HepG2 (cell line): ENCODE data around the gene GABRB1. TPM values are rescaled to one million over a fixed set of nuclear protein-coding genes. Genes with fewer than 3 reads are reported as not detected.

Experiments
- HNF4A ChIP-seq: sonication (generic); formaldehyde crosslinking; IDR thresholded peaks from 2 replicates; pipeline ENCODE4 v1.4.0; 2020; ENCODE audit warnings: missing genetic modification reagents
- KLF15 ChIP-seq: sonication (generic); formaldehyde crosslinking; IDR thresholded peaks from 2 replicates; pipeline ENCODE4 v1.8.1; 2023; ENCODE audit warnings: borderline replicate concordance, mild to moderate bottlenecking, inconsistent platforms, missing genetic modification reagents, mixed read lengths
- ZNF773 ChIP-seq: sonication (generic); formaldehyde crosslinking; IDR thresholded peaks from 2 replicates; pipeline ENCODE4 v1.4.0; 2020; ENCODE audit warnings: missing genetic modification reagents, borderline replicate concordance
- ZSCAN21 ChIP-seq: sonication (generic); formaldehyde crosslinking; IDR thresholded peaks from 2 replicates; pipeline ENCODE4 v1.8.0; 2022; ENCODE audit warnings: mild to moderate bottlenecking, missing genetic modification reagents, moderate library complexity, borderline replicate concordance
- polyA plus RNA-seq, 8 experiments: library from polyadenylated mRNA; depleted of rRNA in 3 of 8; stranded (reverse) in 7 of 8; unstranded in 1 of 8; fragments of >200 nt; fragmentation: Illumina TruSeq in 4 of 8; extraction: Trizol in 4 of 8; gene quantifications; 2 replicates each; pipeline versions ENCODE4 v1.2.1 to v1.2.3, GENCODE V29; 2011 to 2016; ENCODE audit warnings: low read depth in 4 of 8, missing spikeins in 1 of 8, mixed read lengths in 1 of 8; ENCODE audit not compliant: insufficient read depth in 1 of 8
- total RNA-seq, 5 experiments: library from RNA; depleted of rRNA; stranded (reverse); fragments of >200 nt; fragmentation: Illumina TruSeq; extraction: Trizol; gene quantifications; 2 replicates each; pipeline ENCODE4 v1.2.3, GENCODE V29; 2016; ENCODE audit warnings: low read depth in 1 of 5
- TF ChIP-seq, protein P1 (sequence below), 2 experiments: sonication (generic) in 1 of 2; formaldehyde crosslinking in 1 of 2; IDR thresholded peaks; 2 replicates each; pipeline versions ENCODE4 v1.4.0 to v1.6.1; 2016 to 2020; ENCODE audit warnings: borderline replicate concordance in 1 of 2, low read depth in 1 of 2, mild to moderate bottlenecking in 1 of 2, missing genetic modification reagents in 1 of 2
- TF ChIP-seq, protein P2 (sequence below): sonication (generic); formaldehyde crosslinking; conservative IDR thresholded peaks from 2 replicates; pipeline ENCODE4 v1.4.0; 2020; ENCODE audit warnings: missing genetic modification reagents
- TF ChIP-seq, protein P3 (sequence below), 2 experiments: IDR thresholded peaks; 2 replicates each; pipeline ENCODE4 v1.6.1; 2011 to 2012; ENCODE audit warnings: low read length in 2 of 2, borderline replicate concordance in 1 of 2, low read depth in 1 of 2, mild to moderate bottlenecking in 1 of 2, moderate library complexity in 1 of 2
- TF ChIP-seq, protein P4 (sequence below): sonication (generic); formaldehyde crosslinking; IDR thresholded peaks from 2 replicates; pipeline ENCODE4 v1.5.1; 2020; ENCODE audit warnings: mild to moderate bottlenecking, missing genetic modification reagents, borderline replicate concordance
- TF ChIP-seq, protein P5 (sequence below): sonication (generic); formaldehyde crosslinking; IDR thresholded peaks from 2 replicates; pipeline ENCODE4 v1.5.1; 2020; ENCODE audit warnings: missing genetic modification reagents, mild to moderate bottlenecking, borderline replicate concordance

Gene GABRB1
- total and polyA plus RNA-seq, 2 of the 13 experiments (the other 11 are each of a cell fraction or from before 2014, with no cell fraction given) = not detected

DNA sequence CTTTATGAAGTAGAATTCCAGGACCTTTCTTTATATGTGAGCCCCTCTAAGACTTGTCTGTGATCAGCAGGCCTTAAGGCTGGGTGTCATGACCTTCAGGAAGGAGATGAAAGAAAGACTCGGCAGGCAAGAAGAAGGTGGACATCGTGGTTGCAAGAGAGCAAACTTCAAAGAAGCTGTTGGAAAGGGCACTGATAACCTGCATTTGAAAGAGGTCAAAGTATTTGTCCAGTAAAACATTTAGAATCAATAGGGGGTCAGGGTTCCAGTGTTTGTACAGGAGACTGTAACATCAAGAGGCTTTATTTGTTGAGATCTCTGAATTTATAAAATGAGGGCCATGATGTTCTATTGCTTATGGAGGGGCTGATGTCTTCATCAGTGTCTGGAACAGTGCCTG, 387.9 kb downstream of the GABRB1 start (continued):
- TF ChIP-seq, protein P1, sequence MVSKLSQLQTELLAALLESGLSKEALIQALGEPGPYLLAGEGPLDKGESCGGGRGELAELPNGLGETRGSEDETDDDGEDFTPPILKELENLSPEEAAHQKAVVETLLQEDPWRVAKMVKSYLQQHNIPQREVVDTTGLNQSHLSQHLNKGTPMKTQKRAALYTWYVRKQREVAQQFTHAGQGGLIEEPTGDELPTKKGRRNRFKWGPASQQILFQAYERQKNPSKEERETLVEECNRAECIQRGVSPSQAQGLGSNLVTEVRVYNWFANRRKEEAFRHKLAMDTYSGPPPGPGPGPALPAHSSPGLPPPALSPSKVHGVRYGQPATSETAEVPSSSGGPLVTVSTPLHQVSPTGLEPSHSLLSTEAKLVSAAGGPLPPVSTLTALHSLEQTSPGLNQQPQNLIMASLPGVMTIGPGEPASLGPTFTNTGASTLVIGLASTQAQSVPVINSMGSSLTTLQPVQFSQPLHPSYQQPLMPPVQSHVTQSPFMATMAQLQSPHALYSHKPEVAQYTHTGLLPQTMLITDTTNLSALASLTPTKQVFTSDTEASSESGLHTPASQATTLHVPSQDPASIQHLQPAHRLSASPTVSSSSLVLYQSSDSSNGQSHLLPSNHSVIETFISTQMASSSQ (IDR thresholded peaks at IDR 0.05; ENCODE audit: low read depth) = no peak
- TF ChIP-seq, protein P1 (CRISPR knock-in tag; IDR thresholded peaks at IDR 0.05; ENCODE audit: borderline replicate concordance) = no peak
- TF ChIP-seq, protein P2, sequence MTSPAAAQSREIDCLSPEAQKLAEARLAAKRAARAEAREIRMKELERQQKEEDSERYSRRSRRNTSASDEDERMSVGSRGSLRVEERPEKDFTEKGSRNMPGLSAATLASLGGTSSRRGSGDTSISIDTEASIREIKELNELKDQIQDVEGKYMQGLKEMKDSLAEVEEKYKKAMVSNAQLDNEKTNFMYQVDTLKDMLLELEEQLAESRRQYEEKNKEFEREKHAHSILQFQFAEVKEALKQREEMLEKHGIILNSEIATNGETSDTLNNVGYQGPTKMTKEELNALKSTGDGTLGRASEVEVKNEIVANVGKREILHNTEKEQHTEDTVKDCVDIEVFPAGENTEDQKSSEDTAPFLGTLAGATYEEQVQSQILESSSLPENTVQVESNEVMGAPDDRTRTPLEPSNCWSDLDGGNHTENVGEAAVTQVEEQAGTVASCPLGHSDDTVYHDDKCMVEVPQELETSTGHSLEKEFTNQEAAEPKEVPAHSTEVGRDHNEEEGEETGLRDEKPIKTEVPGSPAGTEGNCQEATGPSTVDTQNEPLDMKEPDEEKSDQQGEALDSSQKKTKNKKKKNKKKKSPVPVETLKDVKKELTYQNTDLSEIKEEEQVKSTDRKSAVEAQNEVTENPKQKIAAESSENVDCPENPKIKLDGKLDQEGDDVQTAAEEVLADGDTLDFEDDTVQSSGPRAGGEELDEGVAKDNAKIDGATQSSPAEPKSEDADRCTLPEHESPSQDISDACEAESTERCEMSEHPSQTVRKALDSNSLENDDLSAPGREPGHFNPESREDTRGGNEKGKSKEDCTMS = no peak
- no peak for TF ChIP-seq ZSCAN21 (CRISPR knock-in tag)
- TF ChIP-seq KLF15 (CRISPR knock-in tag) = no peak
- TF ChIP-seq, protein P3, sequence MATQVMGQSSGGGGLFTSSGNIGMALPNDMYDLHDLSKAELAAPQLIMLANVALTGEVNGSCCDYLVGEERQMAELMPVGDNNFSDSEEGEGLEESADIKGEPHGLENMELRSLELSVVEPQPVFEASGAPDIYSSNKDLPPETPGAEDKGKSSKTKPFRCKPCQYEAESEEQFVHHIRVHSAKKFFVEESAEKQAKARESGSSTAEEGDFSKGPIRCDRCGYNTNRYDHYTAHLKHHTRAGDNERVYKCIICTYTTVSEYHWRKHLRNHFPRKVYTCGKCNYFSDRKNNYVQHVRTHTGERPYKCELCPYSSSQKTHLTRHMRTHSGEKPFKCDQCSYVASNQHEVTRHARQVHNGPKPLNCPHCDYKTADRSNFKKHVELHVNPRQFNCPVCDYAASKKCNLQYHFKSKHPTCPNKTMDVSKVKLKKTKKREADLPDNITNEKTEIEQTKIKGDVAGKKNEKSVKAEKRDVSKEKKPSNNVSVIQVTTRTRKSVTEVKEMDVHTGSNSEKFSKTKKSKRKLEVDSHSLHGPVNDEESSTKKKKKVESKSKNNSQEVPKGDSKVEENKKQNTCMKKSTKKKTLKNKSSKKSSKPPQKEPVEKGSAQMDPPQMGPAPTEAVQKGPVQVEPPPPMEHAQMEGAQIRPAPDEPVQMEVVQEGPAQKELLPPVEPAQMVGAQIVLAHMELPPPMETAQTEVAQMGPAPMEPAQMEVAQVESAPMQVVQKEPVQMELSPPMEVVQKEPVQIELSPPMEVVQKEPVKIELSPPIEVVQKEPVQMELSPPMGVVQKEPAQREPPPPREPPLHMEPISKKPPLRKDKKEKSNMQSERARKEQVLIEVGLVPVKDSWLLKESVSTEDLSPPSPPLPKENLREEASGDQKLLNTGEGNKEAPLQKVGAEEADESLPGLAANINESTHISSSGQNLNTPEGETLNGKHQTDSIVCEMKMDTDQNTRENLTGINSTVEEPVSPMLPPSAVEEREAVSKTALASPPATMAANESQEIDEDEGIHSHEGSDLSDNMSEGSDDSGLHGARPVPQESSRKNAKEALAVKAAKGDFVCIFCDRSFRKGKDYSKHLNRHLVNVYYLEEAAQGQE (IDR thresholded peaks at IDR 0.05; ENCODE audit: borderline replicate concordance in 1 of 2, low read depth in 1 of 2, low read length in 2 of 2) = peak in 1 of 2 experiments; percentile 67; a peak in 1 of 4 replicates
- TF ChIP-seq HNF4A (CRISPR knock-in tag) = no peak
- TF ChIP-seq, protein P4, sequence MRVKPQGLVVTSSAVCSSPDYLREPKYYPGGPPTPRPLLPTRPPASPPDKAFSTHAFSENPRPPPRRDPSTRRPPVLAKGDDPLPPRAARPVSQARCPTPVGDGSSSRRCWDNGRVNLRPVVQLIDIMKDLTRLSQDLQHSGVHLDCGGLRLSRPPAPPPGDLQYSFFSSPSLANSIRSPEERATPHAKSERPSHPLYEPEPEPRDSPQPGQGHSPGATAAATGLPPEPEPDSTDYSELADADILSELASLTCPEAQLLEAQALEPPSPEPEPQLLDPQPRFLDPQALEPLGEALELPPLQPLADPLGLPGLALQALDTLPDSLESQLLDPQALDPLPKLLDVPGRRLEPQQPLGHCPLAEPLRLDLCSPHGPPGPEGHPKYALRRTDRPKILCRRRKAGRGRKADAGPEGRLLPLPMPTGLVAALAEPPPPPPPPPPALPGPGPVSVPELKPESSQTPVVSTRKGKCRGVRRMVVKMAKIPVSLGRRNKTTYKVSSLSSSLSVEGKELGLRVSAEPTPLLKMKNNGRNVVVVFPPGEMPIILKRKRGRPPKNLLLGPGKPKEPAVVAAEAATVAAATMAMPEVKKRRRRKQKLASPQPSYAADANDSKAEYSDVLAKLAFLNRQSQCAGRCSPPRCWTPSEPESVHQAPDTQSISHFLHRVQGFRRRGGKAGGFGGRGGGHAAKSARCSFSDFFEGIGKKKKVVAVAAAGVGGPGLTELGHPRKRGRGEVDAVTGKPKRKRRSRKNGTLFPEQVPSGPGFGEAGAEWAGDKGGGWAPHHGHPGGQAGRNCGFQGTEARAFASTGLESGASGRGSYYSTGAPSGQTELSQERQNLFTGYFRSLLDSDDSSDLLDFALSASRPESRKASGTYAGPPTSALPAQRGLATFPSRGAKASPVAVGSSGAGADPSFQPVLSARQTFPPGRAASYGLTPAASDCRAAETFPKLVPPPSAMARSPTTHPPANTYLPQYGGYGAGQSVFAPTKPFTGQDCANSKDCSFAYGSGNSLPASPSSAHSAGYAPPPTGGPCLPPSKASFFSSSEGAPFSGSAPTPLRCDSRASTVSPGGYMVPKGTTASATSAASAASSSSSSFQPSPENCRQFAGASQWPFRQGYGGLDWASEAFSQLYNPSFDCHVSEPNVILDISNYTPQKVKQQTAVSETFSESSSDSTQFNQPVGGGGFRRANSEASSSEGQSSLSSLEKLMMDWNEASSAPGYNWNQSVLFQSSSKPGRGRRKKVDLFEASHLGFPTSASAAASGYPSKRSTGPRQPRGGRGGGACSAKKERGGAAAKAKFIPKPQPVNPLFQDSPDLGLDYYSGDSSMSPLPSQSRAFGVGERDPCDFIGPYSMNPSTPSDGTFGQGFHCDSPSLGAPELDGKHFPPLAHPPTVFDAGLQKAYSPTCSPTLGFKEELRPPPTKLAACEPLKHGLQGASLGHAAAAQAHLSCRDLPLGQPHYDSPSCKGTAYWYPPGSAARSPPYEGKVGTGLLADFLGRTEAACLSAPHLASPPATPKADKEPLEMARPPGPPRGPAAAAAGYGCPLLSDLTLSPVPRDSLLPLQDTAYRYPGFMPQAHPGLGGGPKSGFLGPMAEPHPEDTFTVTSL (CRISPR knock-in tag) = peak; percentile 44; the same call in 1 of the 2 replicates
- TF ChIP-seq, protein P5, sequence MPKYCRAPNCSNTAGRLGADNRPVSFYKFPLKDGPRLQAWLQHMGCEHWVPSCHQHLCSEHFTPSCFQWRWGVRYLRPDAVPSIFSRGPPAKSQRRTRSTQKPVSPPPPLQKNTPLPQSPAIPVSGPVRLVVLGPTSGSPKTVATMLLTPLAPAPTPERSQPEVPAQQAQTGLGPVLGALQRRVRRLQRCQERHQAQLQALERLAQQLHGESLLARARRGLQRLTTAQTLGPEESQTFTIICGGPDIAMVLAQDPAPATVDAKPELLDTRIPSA = no peak
- TF ChIP-seq ZNF773 (CRISPR knock-in tag) = no peak
